Body of pancreas (tissue), 4 donors: ENCODE results near the gene GORASP2. TPM values are rescaled to one million over a fixed set of nuclear protein-coding genes. Genes with fewer than 3 reads are reported as not detected.

Experiments
- ATAC-seq: fragments of 150-250 bp; one replicate; pipeline ENCODE4 v1.9.1; 2016
- DNase-seq, 4 donors: peaks; one replicate each; pipeline ENCODE4 v3.0.0-alpha.2; 2019
- H3K27ac ChIP-seq, 4 donors: fragments of 200-600 bp; sonication (generic); 1 replicate in 3 of 4; 2 replicates in 1 of 4; pipeline versions ENCODE4 v1.5.1 to v1.6.1; 2016 to 2019; ENCODE audit warnings: mild to moderate bottlenecking in 1 of 4, mixed read lengths in 1 of 4, moderate library complexity in 1 of 4
- H3K27me3 ChIP-seq, 2 donors: fragments of 200-600 bp; sonication (generic); one replicate each; pipeline ENCODE4 v1.6.0; 2016; ENCODE audit warnings: mild to moderate bottlenecking in 1 of 2
- H3K36me3 ChIP-seq, 2 donors: fragments of 200-600 bp; sonication (generic); replicated peaks in 1 of 2; 2 replicates each; pipeline ENCODE4 v1.5.1; 2016; ENCODE audit warnings: low read depth in 2 of 2; ENCODE audit not compliant: insufficient read depth in 1 of 2
- H3K4me1 ChIP-seq: fragments of 200-600 bp; sonication (generic); one replicate; pipeline ENCODE4 v1.6.0; 2016
- H3K4me3 ChIP-seq, 2 donors: fragments of 200-600 bp; sonication (generic); 1 replicate in 1 of 2; 2 replicates in 1 of 2; pipeline ENCODE4 v1.5.1; 2016 to 2019
- H3K9me3 ChIP-seq, 3 donors: fragments of 200-600 bp; sonication (generic); 1 replicate in 2 of 3; 2 replicates in 1 of 3; pipeline ENCODE4 v1.5.1; 2016
- CTCF ChIP-seq, 7 experiments: fragments of 450-650 bp in 4 of 7; fragments of 200-600 bp in 3 of 7; sonication (generic) in 3 of 7; IDR thresholded peaks; one replicate each; pipeline ENCODE4 v1.5.1; 2016 to 2019; ENCODE audit warnings: antibody characterized with exemption in 7 of 7
- POLR2A ChIP-seq, 3 donors: fragments of 450-650 bp; IDR thresholded peaks; one replicate each; pipeline ENCODE4 v1.6.1; 2016; ENCODE audit warnings: antibody characterized with exemption in 3 of 3, mild to moderate bottlenecking in 2 of 3
- WGBS, 2 donors: methylation state at CpG; one replicate each; pipeline ENCODE4 v1.1.5; 2017; 5-methylcytosine and 5-hydroxymethylcytosine counted together
- intact Hi-C: fragments of 100-400 bp; cut with DNase I; formaldehyde crosslinking; loops from one replicate; pipeline ENCODE4 v1.15.1; 2023
- total RNA-seq, 2 donors: library from RNA; depleted of rRNA; stranded (reverse); fragments of >200 nt; gene quantifications; one replicate each; pipeline ENCODE4 v1.1.0, GENCODE V29; 2016

Gene GORASP2
- total RNA-seq, 2 donors from 2014 or later = 44.4 to 65.6 TPM

DNA sequence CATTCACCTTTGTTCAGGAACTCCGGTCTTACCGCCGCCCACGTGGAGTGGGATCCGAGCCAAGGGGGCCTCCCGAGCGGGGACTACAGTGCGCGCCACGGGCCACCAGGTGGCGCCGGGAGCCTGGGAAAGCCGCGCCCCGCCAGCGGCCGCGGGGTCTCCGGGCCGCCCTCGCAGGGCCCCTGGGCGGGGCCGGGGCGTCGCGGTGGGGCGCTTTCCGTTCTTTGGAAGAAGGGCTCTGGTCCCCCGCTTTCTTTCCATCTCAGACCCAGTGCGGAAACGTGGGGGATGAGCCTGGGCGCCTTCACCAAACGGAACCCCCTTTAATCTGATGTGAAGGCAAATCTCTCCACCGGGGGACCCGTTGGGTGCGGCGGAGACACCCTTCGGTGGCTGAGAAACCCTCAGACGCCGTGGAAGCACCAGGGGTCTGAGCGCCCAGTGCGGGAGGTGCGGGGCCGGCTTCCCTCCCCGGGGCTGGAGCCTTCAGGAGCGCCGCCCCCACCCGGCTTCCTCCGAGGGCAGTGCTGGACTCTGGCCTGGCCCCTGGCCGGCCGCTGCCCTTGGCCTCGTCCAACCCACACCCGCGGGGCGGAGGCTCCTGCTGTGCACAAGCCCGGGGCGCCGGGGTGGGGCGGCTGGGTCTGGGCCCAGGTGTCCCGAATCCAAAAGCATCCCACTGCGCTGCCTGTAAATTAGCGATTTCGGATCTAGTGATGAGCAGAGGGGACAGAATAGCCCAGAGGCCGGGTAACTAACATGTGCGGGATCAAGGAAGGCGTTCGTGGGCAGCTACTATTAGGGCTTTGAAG is 44.6 kb downstream of the GORASP2 start:
- ATAC-seq (peak; percentile 95), DNase-seq (peak; percentile 89 to 93 (median 92))
- Histone ChIP-seq H3K27ac (peak overlapping the region in 3 of 4 donors; percentile 66 to 82 (median 74)), H3K27me3 (no peaks in the 10 kb centered on the region), H3K36me3 (no peaks in the 10 kb centered on the region), H3K4me1 (peaks cover 18% of the 10 kb centered on the region), H3K4me3 (peak overlapping the region; percentile 56), H3K9me3 (no peaks in the 10 kb centered on the region)
- 5 to 14% methylated on average over 26 to 67 of the region's 67 CpGs for WGBS, 2 donors
- TF ChIP-seq CTCF (IDR thresholded peaks at IDR 0.05) (peak; percentile 75 to 99 (median 95)), POLR2A (IDR thresholded peaks at IDR 0.05) (peak in 2 of 3 donors; percentile 56 to 57)
- intact Hi-C loops = loop anchor here (10.0 kb wide), 1 partner anchor 441 kb away; no protein-coding TSS in a partner anchor

- no peaks in the 10 kb centered on the region for H3K9me3 ChIP-seq
- ATAC-seq (peak; percentile 9), DNase-seq (peak in 2 of 4 donors; percentile 22 to 31)
- no peak overlapping the region for H3K4me3 ChIP-seq
- WGBS, 2 donors = 63 to 67% methylated on average over 11 of the region's 11 CpGs
- no peaks in the 10 kb centered on the region for H3K27me3 ChIP-seq
- H3K27ac ChIP-seq = no peak overlapping the region
- H3K4me1 ChIP-seq = peaks cover 18% of the 10 kb centered on the region
- TF ChIP-seq POLR2A (IDR thresholded peaks at IDR 0.05) (no peak), CTCF (IDR thresholded peaks at IDR 0.05) (no peak)
- intact Hi-C loops = loop anchor here (10.0 kb wide), 1 partner anchor 440 kb away; no protein-coding TSS in a partner anchor
- H3K36me3 ChIP-seq = no peaks in the 10 kb centered on the region
Observed at GRCh38 chr2:170974304-170974993, 45.4 kb downstream of the GORASP2 start.

- 63 to 77% methylated on average over 14 to 17 of the region's 17 CpGs for WGBS, 2 donors
- Histone ChIP-seq H3K4me3 (no peak overlapping the region), H3K27me3 (no peaks in the 10 kb centered on the region), H3K4me1 (peaks cover 18% of the 10 kb centered on the region), H3K27ac (no peak overlapping the region), H3K36me3 (no peaks in the 10 kb centered on the region), H3K9me3 (no peaks in the 10 kb centered on the region)
- ATAC-seq = no peak
- TF ChIP-seq CTCF (IDR thresholded peaks at IDR 0.05) (no peak), POLR2A (IDR thresholded peaks at IDR 0.05) (no peak)
- intact Hi-C loops = loop anchor here (10.0 kb wide), 1 partner anchor 439 kb away; no protein-coding TSS in a partner anchor
- DNase-seq = no peak
Observed at GRCh38 chr2:170975127-170975942, 46.3 kb downstream of the GORASP2 start.

GRCh38 chr2:170975943-170976270 is 46.9 kb downstream of the GORASP2 start:
- DNase-seq (no peak), ATAC-seq (no peak)
- Histone ChIP-seq H3K9me3 (no peaks in the 10 kb centered on the region), H3K27me3 (no peaks in the 10 kb centered on the region), H3K27ac (no peak overlapping the region), H3K4me1 (peaks cover 18% of the 10 kb centered on the region), H3K36me3 (no peaks in the 10 kb centered on the region), H3K4me3 (no peak overlapping the region)
- intact Hi-C loops = loop anchor here (10.0 kb wide), 1 partner anchor 439 kb away; no protein-coding TSS in a partner anchor
- no peak for TF ChIP-seq POLR2A (IDR thresholded peaks at IDR 0.05)
- TF ChIP-seq CTCF (IDR thresholded peaks at IDR 0.05) = no peak
- 77 to 79% methylated on average over 4 of the region's 4 CpGs for WGBS, 2 donors
